Prostate gland (tissue), 2 donors: Measurements from ENCODE around the gene INSM2. TPM values are rescaled to one million over a fixed set of nuclear protein-coding genes. Genes with fewer than 3 reads are reported as not detected.

Experiments
- DNase-seq: peaks from one replicate; pipeline ENCODE4 v3.0.0-alpha.2; 2019; ENCODE audit warnings: low spot score
- H3K27ac ChIP-seq, 2 donors: fragments of 200-600 bp; sonication (generic); 2 replicates each; pipeline ENCODE4 v1.5.1; 2017 to 2019
- H3K27me3 ChIP-seq: fragments of 200-600 bp; sonication (generic); replicated peaks from 2 replicates; pipeline ENCODE4 v1.5.1; 2019; ENCODE audit not compliant: insufficient read depth
- H3K36me3 ChIP-seq, 2 donors: fragments of 200-600 bp; sonication (generic); 1 replicate in 1 of 2; 2 replicates in 1 of 2; pipeline versions ENCODE4 v1.5.1 to v1.8.1; 2017 to 2019
- H3K4me1 ChIP-seq: fragments of 200-600 bp; sonication (generic); replicated peaks from 2 replicates; pipeline ENCODE4 v1.5.1; 2019
- H3K4me3 ChIP-seq, 2 donors: fragments of 200-600 bp; sonication (generic); 2 replicates each; pipeline ENCODE4 v1.5.1; 2017 to 2019
- H3K9me3 ChIP-seq: fragments of 200-600 bp; sonication (generic); 2 replicates; pipeline ENCODE4 v1.5.1; 2017
- CTCF ChIP-seq, 4 experiments: fragments of 200-600 bp in 2 of 4; fragments of 450-650 bp in 2 of 4; sonication (generic) in 2 of 4; IDR thresholded peaks; 1 replicate in 3 of 4; 2 replicates in 1 of 4; pipeline ENCODE4 v1.5.1; 2016 to 2019; ENCODE audit warnings: antibody characterized with exemption in 4 of 4, mild to moderate bottlenecking in 2 of 4, moderate library complexity in 2 of 4
- POLR2A ChIP-seq: fragments of 450-650 bp; IDR thresholded peaks from one replicate; pipeline ENCODE4 v1.6.1; 2016; ENCODE audit warnings: antibody characterized with exemption, mild to moderate bottlenecking
- POLR2AphosphoS5 ChIP-seq: sonication (generic); formaldehyde crosslinking; IDR thresholded peaks from one replicate; pipeline ENCODE4 v1.6.1; 2017; ENCODE audit warnings: antibody characterized with exemption
- WGBS: methylation state at CpG from one replicate; pipeline ENCODE4 v1.1.5; 2018; 5-methylcytosine and 5-hydroxymethylcytosine counted together
- intact Hi-C: fragments of 100-400 bp; cut with DNase I; formaldehyde crosslinking; loops from one replicate; pipeline ENCODE4 v1.14.2; 2022
- total RNA-seq, 2 donors: library from RNA; depleted of rRNA; stranded (reverse); fragments of >200 nt; gene quantifications; one replicate each; pipeline ENCODE4 v1.1.0, GENCODE V29; 2016

The INSM2 gene
- total RNA-seq, 2 donors from 2014 or later: 1.2 TPM; not detected in 1

GRCh38 chr14:35543006-35543405, 9.0 kb downstream of the INSM2 start:
- intact Hi-C loops: no loop called here
- H3K27ac ChIP-seq: no peak overlapping the region
- H3K27me3 ChIP-seq: no peaks in the 10 kb centered on the region
- 91% methylated on average over 5 of the region's 5 CpGs for WGBS
- TF ChIP-seq POLR2A (no peak), CTCF (IDR thresholded peaks at IDR 0.05) (no peak), POLR2AphosphoS5 (no peak)
- no peaks in the 10 kb centered on the region for H3K4me1 ChIP-seq
- H3K4me3 ChIP-seq: no peak overlapping the region
- no peak for DNase-seq
- H3K9me3 ChIP-seq: no peaks in the 10 kb centered on the region
- H3K36me3 ChIP-seq: no peaks in the 10 kb centered on the region

- 84% methylated on average over 4 of the region's 4 CpGs for WGBS
- intact Hi-C loops: no loop called here
- no peaks in the 10 kb centered on the region for H3K36me3 ChIP-seq
- H3K4me1 ChIP-seq: no peaks in the 10 kb centered on the region
- no peak overlapping the region for H3K4me3 ChIP-seq
- H3K27ac ChIP-seq: no peak overlapping the region
- no peak for DNase-seq
- no peaks in the 10 kb centered on the region for H3K9me3 ChIP-seq
- TF ChIP-seq CTCF (IDR thresholded peaks at IDR 0.05): no peak
- no peak for TF ChIP-seq POLR2AphosphoS5
- H3K27me3 ChIP-seq: no peaks in the 10 kb centered on the region
Measured at GRCh38 chr14:35549551-35549950, 15.6 kb downstream of the INSM2 start.

- WGBS: 96% methylated on average over 1 of the region's 1 CpG
- H3K27ac ChIP-seq: no peak overlapping the region
- H3K4me3 ChIP-seq: no peak overlapping the region
- no peaks in the 10 kb centered on the region for H3K36me3 ChIP-seq
- intact Hi-C loops: no loop called here
- H3K9me3 ChIP-seq: no peaks in the 10 kb centered on the region
- no peak for DNase-seq
- no peak for TF ChIP-seq POLR2A
- TF ChIP-seq CTCF (IDR thresholded peaks at IDR 0.05): no peak
- no peak for TF ChIP-seq POLR2AphosphoS5
- no peaks in the 10 kb centered on the region for H3K4me1 ChIP-seq
- no peaks in the 10 kb centered on the region for H3K27me3 ChIP-seq
Measured at GRCh38 chr14:35551081-35551480, 17.1 kb downstream of the INSM2 start.

- DNase-seq: no peak
- intact Hi-C loops: no loop called here
Measured at GRCh38 chr14:35553808-35554207, 19.8 kb downstream of the INSM2 start.

More at GRCh38 chr14:35553808-35554207, 19.8 kb downstream of the INSM2 start:
- Histone ChIP-seq H3K27ac (no peak overlapping the region), H3K9me3 (no peaks in the 10 kb centered on the region), H3K27me3 (no peaks in the 10 kb centered on the region), H3K4me3 (no peak overlapping the region), H3K4me1 (no peaks in the 10 kb centered on the region), H3K36me3 (no peaks in the 10 kb centered on the region)
- WGBS: 76% methylated on average over 1 of the region's 1 CpG
- no peak for TF ChIP-seq POLR2AphosphoS5
- no peak for TF ChIP-seq POLR2A
- TF ChIP-seq CTCF (IDR thresholded peaks at IDR 0.05): no peak
